Urinary bladder (tissue), 4 donors: ENCODE measurements around the gene ITK. TPM values are rescaled to one million over a fixed set of nuclear protein-coding genes. Genes with fewer than 3 reads are reported as not detected.

Experiments used
- DNase-seq: peaks from one replicate; pipeline ENCODE4 v3.0.0-alpha.2; 2015; ENCODE audit errors: extremely low spot score
- H3K27ac ChIP-seq: one replicate; pipeline ENCODE4 v1.5.1; 2013; ENCODE audit warnings: low read depth, mild to moderate bottlenecking, moderate library complexity
- H3K36me3 ChIP-seq: one replicate; pipeline ENCODE4 v1.6.1; 2013; ENCODE audit warnings: mild to moderate bottlenecking, moderate library complexity; ENCODE audit not compliant: insufficient read depth
- H3K4me1 ChIP-seq: one replicate; pipeline ENCODE4 v1.6.1; 2013; ENCODE audit warnings: mild to moderate bottlenecking, moderate library complexity; ENCODE audit not compliant: insufficient read depth
- H3K4me3 ChIP-seq: one replicate; pipeline ENCODE4 v1.5.1; 2013; ENCODE audit warnings: low read depth, low read length
- WGBS: extraction: QIAGEN DNeasy Blood & Tissue Kit; methylation state at CpG from one replicate; pipeline ENCODE4 v1.1.7; 2013; 5-methylcytosine and 5-hydroxymethylcytosine counted together
- polyA plus RNA-seq: library from polyadenylated mRNA; stranded (reverse); fragments of 200-250 nt; gene quantifications from one replicate; pipeline ENCODE4 v1.2.3, GENCODE V29; 2013
- total RNA-seq: library from RNA; depleted of rRNA; stranded (reverse); fragments of >200 nt; gene quantifications from one replicate; pipeline ENCODE4 v1.2.3, GENCODE V29; 2014
- donor health status: healthy with polysubstance abuse.
- donor health status: healthy.

The ITK gene
- total and polyA plus RNA-seq, 2 donors, result 1.1 to 1.6 TPM

DNA sequence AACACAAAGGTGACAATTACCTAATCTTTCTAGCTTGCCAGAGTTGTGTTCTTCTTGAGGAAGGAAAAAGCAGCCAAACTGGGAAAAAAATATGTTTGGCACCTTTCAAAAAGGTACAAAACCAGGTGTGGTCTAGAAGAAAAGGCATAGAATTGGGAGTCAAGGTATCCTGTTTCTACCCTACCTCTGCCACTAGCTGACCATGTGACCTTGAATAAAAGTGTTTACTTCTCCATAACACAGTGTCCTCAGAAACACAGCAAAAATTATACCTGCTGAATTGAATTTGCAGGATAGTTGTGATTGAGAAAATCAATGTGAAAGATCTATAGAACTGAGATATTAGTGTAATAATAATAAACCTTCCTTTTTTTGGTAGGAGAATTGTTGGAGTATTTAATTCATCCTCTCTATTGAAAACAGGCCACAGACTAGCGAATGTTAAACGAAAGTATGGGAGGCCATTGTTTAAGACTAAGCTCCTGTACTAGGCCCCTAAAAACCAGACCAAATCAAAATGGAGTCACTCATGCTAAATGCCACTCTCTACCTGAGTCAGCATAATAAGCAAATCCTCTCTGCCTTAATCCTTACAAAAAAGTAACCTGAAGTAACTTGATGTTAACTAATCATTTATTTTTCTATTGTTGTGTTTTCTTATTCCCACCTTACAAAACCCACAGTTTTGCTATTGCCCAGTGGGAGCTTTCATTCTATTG lies 97.8 kb downstream of the ITK start:
- 95% methylated on average over 2 of the region's 2 CpGs for WGBS
- H3K36me3 ChIP-seq, result no peaks in the 10 kb centered on the region
- H3K4me1 ChIP-seq, result no peaks in the 10 kb centered on the region
- no peak overlapping the region for H3K27ac ChIP-seq
- no peak overlapping the region for H3K4me3 ChIP-seq
- no peak for DNase-seq

DNA sequence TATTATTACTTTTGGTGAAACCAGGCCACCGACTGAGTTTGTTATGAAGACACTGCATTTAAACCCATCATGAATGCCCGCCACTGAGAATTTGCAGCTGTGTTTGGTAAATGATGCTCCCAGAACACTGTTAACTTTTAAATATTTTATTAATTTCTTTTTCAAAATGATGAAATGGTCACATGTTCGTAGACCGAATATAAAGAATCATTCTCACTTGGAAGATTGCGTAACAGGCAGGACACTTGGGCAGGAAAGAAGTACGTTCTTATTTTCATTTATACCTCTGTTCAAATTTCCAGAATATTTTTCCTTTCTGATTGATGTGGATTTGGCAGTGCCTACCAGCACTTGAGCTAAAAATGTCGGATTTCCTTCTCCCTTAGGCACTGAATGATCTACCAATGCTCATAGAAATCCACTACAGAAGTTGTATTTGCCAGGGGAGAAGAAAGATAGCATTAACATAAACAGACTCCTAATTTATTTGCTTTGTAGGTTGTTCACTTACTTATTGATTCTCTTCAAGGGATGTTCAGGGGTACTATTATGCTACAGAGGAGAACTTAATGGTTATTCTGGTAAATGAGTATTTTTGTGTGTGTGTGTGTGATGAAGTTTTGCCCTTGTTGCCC lies 99.1 kb downstream of the ITK start:
- no peaks in the 10 kb centered on the region for H3K4me1 ChIP-seq
- WGBS, result 74% methylated on average over 7 of the region's 7 CpGs

DNA sequence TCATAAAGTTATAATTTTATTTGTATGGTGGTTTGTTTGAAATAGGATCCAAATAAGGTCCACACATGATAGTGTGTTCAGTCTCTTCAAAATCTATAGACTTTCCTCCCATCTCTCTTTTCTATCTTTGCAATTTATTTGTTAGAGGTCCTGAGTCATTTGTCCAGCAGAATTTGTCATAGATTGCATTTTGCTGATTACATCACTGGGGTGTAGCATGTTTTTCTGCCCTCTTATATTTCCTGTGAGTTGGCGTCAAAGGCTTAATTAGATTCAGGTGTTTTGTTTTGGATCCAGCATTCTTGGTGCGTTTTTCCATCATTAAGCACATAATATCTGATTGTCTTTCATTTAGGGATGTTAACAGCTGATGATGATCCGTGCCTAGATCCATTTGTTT lies 100.3 kb downstream of the ITK start:
- Histone ChIP-seq H3K4me1 (no peaks in the 10 kb centered on the region), H3K4me3 (no peak overlapping the region)
- WGBS, result 61% methylated on average over 3 of the region's 3 CpGs

More for the DNA sequence above, 99.1 kb downstream of the ITK start:
- Histone ChIP-seq H3K36me3 (no peaks in the 10 kb centered on the region), H3K4me3 (no peak overlapping the region), H3K27ac (no peak overlapping the region)
- DNase-seq, result no peak

DNA sequence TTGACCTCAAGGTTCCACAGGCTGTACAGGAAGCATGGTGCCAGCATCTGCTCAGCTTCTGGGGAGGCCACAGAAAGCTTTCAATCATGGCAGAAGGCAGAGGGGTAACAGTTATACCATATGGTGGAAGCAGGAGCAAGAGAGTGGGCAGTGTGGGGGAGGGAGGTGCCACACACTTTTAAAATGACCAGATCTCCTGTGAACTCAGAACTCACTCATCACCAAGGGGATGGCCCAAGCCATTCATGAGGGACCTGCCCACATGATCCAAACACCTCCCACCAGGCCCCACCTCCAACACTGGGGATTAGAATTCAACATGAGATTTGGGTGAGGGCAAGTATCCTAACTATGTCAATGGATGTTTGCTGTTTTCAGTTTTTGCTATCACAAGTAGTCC lies 101.5 kb downstream of the ITK start:
- Histone ChIP-seq H3K36me3 (peaks cover 2% of the 10 kb centered on the region), H3K27ac (no peak overlapping the region), H3K4me3 (no peak overlapping the region), H3K4me1 (no peaks in the 10 kb centered on the region)
- DNase-seq, result no peak

More for the DNA sequence above, 100.3 kb downstream of the ITK start:
- no peak for DNase-seq
- Histone ChIP-seq H3K36me3 (no peaks in the 10 kb centered on the region), H3K27ac (no peak overlapping the region)

DNA sequence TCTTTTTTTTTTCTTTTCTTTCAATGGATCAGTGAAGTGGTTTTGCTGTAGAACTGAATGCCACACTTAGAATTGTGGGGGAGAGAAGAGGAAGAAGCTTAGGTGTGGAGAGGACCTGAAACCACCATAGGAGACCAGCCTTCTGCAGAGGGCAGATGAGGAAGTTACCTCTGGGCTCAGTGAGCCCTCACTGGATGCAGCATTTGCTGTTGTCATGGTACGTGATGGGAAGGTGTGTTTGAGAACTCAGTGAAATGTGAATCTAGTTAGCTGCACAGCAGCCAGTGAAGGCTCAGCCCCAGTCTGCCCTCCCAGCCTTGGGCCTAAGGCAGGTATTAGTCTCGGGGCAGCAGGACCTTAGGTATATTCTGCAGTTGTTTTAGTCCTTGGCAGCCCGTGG lies 102.8 kb downstream of the ITK start:
- Histone ChIP-seq H3K27ac (no peak overlapping the region), H3K36me3 (peaks cover 2% of the 10 kb centered on the region), H3K4me3 (no peak overlapping the region), H3K4me1 (no peaks in the 10 kb centered on the region)
- no peak for DNase-seq
- WGBS, result 79% methylated on average over 3 of the region's 3 CpGs

DNA sequence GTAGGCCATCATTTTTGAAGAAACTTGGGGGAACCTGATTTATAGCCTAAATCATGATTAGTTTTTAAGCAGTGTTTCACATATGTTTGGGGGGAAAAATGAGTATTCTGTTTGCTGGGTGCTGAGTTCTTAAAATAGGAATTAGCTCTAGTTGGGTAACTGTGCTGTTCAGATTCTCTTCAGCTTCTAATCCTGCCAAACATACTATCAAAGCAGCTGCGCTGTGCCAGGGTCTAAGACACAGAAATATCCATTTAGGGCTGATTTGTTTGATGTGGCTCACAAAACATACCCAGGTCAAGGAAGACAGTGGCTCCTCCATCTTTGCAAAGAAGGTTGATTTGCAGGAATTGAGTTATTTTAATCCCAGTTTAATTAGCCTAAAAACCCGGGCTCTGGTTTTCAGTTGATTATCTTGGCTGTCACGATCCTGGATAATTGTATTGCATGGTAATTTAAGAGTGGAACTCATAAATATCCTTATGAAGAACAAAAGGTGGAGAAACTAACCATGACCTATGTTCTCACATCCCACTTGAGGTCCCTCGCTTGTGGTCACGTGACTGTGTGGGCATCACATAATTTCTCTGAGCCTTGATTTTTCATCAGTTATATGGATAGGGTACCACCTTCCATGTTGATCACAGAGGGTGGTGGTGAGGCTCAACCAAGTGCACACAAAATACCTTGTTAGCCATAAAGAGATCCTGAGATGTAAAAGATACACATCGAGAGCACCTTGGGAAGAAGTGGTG lies 104.0 kb downstream of the ITK start:
- Histone ChIP-seq H3K27ac (no peak overlapping the region), H3K36me3 (peaks cover 2% of the 10 kb centered on the region), H3K4me1 (no peaks in the 10 kb centered on the region), H3K4me3 (no peak overlapping the region)
- WGBS, result 92% methylated on average over 6 of the region's 6 CpGs
- DNase-seq, result no peak

DNA sequence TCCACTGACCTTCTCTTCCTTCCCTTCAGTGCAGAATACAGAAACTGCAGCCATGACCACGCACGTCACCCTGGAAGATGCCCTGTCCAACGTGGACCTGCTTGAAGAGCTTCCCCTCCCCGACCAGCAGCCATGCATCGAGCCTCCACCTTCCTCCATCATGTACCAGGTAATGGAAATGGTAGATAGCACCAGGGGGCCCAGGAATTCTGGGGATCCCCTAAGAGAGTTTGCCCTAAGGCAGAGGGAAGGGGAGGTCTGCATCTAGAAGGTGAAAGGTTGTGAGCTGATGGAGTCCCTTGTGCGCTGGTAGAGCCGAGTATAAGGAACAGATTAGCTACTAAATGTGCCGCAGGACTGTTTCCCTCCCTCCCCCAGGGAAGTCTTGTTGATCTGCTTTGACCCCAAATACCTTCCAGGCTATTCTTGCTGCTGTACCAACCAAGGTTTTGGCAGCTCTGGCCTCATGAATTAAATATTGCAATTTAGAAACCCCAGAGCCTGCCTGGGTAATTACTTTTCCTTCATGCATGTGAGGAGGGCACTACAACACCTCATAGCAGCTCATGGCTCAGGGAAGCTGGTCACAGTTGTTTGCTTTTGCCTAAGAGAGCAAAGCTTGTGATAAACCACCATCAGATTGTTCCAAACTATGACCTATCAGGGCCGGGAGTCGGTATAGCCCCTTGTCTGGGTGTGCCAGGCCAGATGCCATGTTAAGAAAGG lies 104.8 kb downstream of the ITK start:
- peaks cover 2% of the 10 kb centered on the region for H3K36me3 ChIP-seq
- no peak for DNase-seq
- H3K4me3 ChIP-seq, result no peak overlapping the region
- H3K27ac ChIP-seq, result no peak overlapping the region
- WGBS, result 89% methylated on average over 10 of the region's 10 CpGs
- H3K4me1 ChIP-seq, result no peaks in the 10 kb centered on the region

DNA sequence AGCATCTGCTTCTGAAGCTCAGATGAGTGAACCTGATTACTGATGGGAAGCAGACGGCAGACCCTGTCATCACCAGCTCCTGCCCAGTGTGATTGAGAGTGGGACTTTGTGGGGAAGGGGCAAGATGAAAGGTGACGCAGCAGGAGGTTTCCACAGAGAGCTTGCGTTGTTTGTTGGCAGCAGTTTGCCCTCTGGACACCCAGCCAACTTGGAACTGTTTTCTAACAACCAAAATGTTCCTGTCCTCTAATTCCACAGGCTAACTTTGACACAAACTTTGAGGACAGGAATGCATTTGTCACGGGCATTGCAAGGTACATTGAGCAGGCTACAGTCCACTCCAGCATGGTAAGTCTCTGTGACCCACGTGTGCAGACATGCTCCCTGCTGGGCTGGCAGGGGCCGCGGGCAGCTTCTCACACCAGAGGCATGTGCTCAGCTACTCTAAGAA lies 106.1 kb downstream of the ITK start:
- 51% methylated on average over 7 of the region's 7 CpGs for WGBS
- H3K27ac ChIP-seq, result no peak overlapping the region
- peaks cover 2% of the 10 kb centered on the region for H3K36me3 ChIP-seq
- no peaks in the 10 kb centered on the region for H3K4me1 ChIP-seq
- no peak overlapping the region for H3K4me3 ChIP-seq
- DNase-seq, result no peak

DNA sequence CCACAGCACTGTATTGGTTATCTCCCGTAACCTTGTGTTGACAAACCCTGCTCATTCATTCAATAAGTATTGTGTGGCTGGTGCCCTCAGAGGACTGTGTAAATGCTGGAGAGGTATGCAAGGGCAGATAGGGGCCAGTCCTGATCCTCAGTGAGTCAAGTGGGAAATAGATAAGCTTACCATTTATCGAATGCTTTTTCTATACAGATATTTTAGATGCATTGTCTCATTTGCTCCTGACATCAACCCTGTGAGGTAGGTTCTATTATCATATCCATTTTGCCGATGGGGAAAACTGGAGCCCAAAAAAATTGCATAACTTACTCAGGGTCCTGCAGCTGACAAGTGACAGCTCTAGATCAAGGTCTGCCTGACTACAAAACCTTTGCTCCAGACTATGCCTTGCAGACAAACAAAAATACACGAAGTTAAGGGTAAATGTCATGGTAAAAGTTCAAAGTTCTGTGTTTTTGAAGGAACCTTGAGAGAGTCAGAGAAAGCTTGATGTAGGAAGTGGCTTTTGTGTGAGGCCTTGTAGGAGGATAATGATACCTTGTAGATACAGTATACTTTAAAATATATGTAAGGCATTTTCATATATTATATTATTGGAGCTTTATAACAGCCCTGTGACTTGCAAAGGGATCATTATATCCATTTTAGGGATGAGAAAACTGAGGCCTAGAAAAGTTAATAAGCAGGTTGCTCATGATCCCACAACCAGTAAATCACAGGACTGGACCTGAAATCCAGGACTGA lies 107.9 kb downstream of the ITK start:
- Histone ChIP-seq H3K4me3 (no peak overlapping the region), H3K4me1 (no peaks in the 10 kb centered on the region), H3K27ac (no peak overlapping the region), H3K36me3 (peaks cover 2% of the 10 kb centered on the region)
- WGBS, result 90% methylated on average over 4 of the region's 4 CpGs
- DNase-seq, result no peak

DNA sequence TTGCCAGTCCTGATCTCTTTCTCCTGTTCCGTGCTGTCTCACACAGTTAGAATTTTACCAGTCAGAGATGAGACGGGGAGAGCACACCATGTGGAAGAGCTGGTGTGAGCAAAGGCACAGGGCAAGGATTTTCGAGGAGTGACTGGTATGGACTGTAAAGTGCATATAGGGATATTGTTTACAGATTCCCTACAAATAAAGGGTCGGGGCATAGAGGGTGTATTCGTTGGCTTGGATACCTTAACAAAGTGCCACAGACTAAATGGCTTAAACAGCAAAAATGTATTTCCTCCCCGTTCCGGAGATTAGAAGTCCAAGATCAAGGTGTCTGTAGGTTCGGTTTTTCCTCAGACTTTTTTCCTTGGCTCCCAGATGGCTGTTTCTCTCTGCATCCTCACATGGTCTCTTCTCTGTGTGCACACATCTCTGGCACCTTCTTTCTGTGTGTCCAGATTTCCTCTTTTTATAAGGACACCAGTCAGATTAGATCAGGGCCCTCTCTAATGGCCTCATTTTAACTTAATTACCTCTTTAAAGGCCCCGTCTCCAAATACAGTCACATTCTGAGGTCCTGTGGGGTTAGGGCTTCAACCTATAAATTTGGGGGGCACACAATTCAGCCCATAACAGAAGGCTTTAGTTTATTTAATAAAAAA lies 108.7 kb downstream of the ITK start:
- DNase-seq, result no peak
- no peak overlapping the region for H3K4me3 ChIP-seq
- WGBS, result 81% methylated on average over 9 of the region's 9 CpGs
- H3K36me3 ChIP-seq, result peaks cover 2% of the 10 kb centered on the region
- no peak overlapping the region for H3K27ac ChIP-seq
- no peaks in the 10 kb centered on the region for H3K4me1 ChIP-seq

DNA sequence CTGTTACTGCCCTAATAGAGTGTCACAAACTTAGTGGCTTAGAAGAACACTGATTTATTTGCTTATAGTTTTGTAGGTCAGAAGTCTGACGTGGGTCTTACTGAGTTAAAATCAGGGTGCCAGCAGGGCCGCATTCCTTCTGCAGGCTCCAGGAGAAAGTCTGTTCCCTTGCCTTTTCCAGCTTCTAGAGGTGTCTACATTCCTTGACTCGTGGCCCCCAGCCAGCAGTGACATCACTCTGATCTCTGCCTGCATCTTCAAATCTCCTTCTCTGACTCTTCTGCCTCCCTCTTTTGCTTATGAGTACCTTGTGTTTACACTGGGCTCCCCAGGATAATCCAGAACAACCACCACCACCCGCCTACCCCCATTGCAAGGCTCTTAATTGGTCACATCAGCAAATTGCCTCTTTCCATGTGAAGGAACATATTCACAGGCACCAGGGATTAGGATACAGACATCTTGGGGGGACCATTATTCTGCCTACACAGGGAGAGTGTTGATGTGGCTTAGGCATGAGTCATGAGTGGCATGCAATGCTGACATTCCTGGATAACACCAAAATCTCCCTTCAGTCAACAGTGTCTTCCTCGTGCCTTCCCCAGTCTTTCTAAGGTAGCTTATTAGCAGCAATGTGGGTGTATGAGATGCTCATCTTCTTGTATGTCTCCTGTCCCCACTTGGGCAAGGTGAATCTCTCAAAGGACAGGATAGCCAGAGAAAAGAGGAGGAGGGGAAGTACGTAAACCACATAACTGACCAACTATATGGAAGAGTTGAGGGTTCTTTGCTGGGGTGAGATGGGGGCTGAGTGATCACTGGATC lies 109.7 kb downstream of the ITK start:
- H3K4me1 ChIP-seq, result no peaks in the 10 kb centered on the region
- H3K36me3 ChIP-seq, result peaks cover 2% of the 10 kb centered on the region
- 54% methylated on average over 6 of the region's 6 CpGs for WGBS
- H3K4me3 ChIP-seq, result no peak overlapping the region
- H3K27ac ChIP-seq, result no peak overlapping the region
- DNase-seq, result no peak
